H9 (cell line): ENCODE data around the gene FBXO21. TPM values are rescaled to one million over a fixed set of nuclear protein-coding genes. Genes with fewer than 3 reads are reported as not detected.

ENCODE experiments used
- DNase-seq: peaks from one replicate; pipeline ENCODE4 v3.0.0-alpha.2; 2017
- H2AFZ ChIP-seq: one replicate; pipeline ENCODE4 v1.6.1; 2013; ENCODE audit warnings: mild to moderate bottlenecking, low read length, control low read depth, moderate library complexity
- H2AK5ac ChIP-seq: 2 replicates; pipeline ENCODE4 v1.6.1; 2013; ENCODE audit warnings: low read length, control low read depth, mixed read lengths; ENCODE audit not compliant: insufficient read length
- H2BK120ac ChIP-seq: one replicate; pipeline ENCODE4 v1.6.1; 2013; ENCODE audit warnings: low read depth, mild to moderate bottlenecking, low read length, control low read depth, inconsistent platforms; ENCODE audit not compliant: poor library complexity, severe bottlenecking
- H2BK12ac ChIP-seq: 2 replicates; pipeline ENCODE4 v1.6.1; 2013; ENCODE audit warnings: low read length, control low read depth, mixed read lengths, low read depth; ENCODE audit not compliant: insufficient read length
- H2BK15ac ChIP-seq: 2 replicates; pipeline ENCODE4 v1.6.1; 2013; ENCODE audit warnings: low read depth, low read length, control low read depth
- H2BK20ac ChIP-seq: one replicate; pipeline ENCODE4 v1.6.1; 2013; ENCODE audit warnings: low read depth, mild to moderate bottlenecking, low read length, control low read depth, inconsistent platforms; ENCODE audit not compliant: poor library complexity, severe bottlenecking
- H2BK5ac ChIP-seq: 2 replicates; pipeline ENCODE4 v1.6.1; 2013; ENCODE audit warnings: low read length, control low read depth, mixed read lengths; ENCODE audit not compliant: insufficient read length
- H3K14ac ChIP-seq: 2 replicates; pipeline ENCODE4 v1.6.1; 2013; ENCODE audit warnings: low read length, control low read depth; ENCODE audit not compliant: insufficient read depth
- H3K18ac ChIP-seq: 2 replicates; pipeline ENCODE4 v1.6.1; 2013; ENCODE audit warnings: low read depth, mild to moderate bottlenecking, mixed read lengths, low read length, control low read depth; ENCODE audit not compliant: insufficient read length
- H3K23ac ChIP-seq: 2 replicates; pipeline ENCODE4 v1.6.1; 2013; ENCODE audit warnings: low read length, control low read depth, mixed read lengths, low read depth; ENCODE audit not compliant: insufficient read length
- H3K23me2 ChIP-seq: 2 replicates; pipeline ENCODE4 v1.6.1; 2013; ENCODE audit warnings: low read depth, mild to moderate bottlenecking, mixed read lengths, low read length, control low read depth; ENCODE audit not compliant: insufficient read length, poor library complexity, severe bottlenecking
- H3K27ac ChIP-seq: 2 replicates; pipeline ENCODE4 v1.5.1; 2013; ENCODE audit warnings: low read length, control low read depth, mixed read lengths, low read depth; ENCODE audit not compliant: insufficient read length
- H3K27me3 ChIP-seq: 2 replicates; pipeline ENCODE4 v1.6.1; 2013; ENCODE audit warnings: low read length, control low read depth, inconsistent platforms; ENCODE audit not compliant: insufficient read depth
- H3K4ac ChIP-seq: 2 replicates; pipeline ENCODE4 v1.6.1; 2013; ENCODE audit warnings: low read depth, mild to moderate bottlenecking, control low read depth, inconsistent platforms, low read length, moderate library complexity
- H3K4me1 ChIP-seq: 2 replicates; pipeline ENCODE4 v1.6.1; 2013; ENCODE audit warnings: low read length, control low read depth, inconsistent platforms; ENCODE audit not compliant: insufficient read depth
- H3K4me2 ChIP-seq: 2 replicates; pipeline ENCODE4 v1.6.1; 2013; ENCODE audit warnings: low read length, control low read depth, mixed read lengths; ENCODE audit not compliant: insufficient read length, insufficient read depth
- H3K56ac ChIP-seq: 2 replicates; pipeline ENCODE4 v1.6.1; 2013; ENCODE audit warnings: low read depth, mild to moderate bottlenecking, mixed read lengths, low read length, control low read depth; ENCODE audit not compliant: insufficient read length
- H3K79me1 ChIP-seq: 2 replicates; pipeline ENCODE4 v1.6.1; 2013; ENCODE audit warnings: low read depth, mild to moderate bottlenecking, moderate library complexity, low read length, control low read depth, inconsistent platforms; ENCODE audit not compliant: insufficient read depth, poor library complexity, severe bottlenecking
- H3K79me2 ChIP-seq: 2 replicates; pipeline ENCODE4 v1.6.1; 2013; ENCODE audit warnings: low read length, control low read depth, inconsistent platforms; ENCODE audit not compliant: insufficient read depth
- H3K9ac ChIP-seq: 2 replicates; pipeline ENCODE4 v1.6.1; 2013; ENCODE audit warnings: low read length, control low read depth, mixed read lengths; ENCODE audit not compliant: insufficient read length; ENCODE audit errors: extremely low read depth
- H3K9me3 ChIP-seq: one replicate; pipeline ENCODE4 v1.6.1; 2013; ENCODE audit warnings: low read depth, low read length, inconsistent platforms; ENCODE audit not compliant: control insufficient read depth
- H3T11ph ChIP-seq: one replicate; pipeline ENCODE4 v1.6.1; 2013; ENCODE audit warnings: mild to moderate bottlenecking, low read length, control low read depth, inconsistent platforms
- H4K20me1 ChIP-seq: one replicate; pipeline ENCODE4 v1.6.1; 2013; ENCODE audit not compliant: control insufficient read depth, insufficient read length, insufficient read depth
- H4K5ac ChIP-seq: 2 replicates; pipeline ENCODE4 v1.6.1; 2013; ENCODE audit warnings: low read depth, mild to moderate bottlenecking, mixed read lengths, low read length, control low read depth; ENCODE audit not compliant: insufficient read length
- H4K8ac ChIP-seq: replicated peaks from 2 replicates; pipeline ENCODE4 v1.6.1; 2013; ENCODE audit warnings: low read length, control low read depth, mixed read lengths, low read depth; ENCODE audit not compliant: insufficient read length
- H4K91ac ChIP-seq: 2 replicates; pipeline ENCODE4 v1.6.1; 2013; ENCODE audit warnings: low read depth, mild to moderate bottlenecking, moderate library complexity, mixed read lengths, low read length, control low read depth; ENCODE audit not compliant: insufficient read length
- H3K27ac Mint-ChIP-seq, 3 experiments: 2 replicates in 2 of 3; 3 replicates in 1 of 3; pipeline ENCODE4 v1.8.0; 2020 to 2021; ENCODE audit warnings: mixed read lengths in 3 of 3, mild to moderate bottlenecking in 1 of 3, moderate library complexity in 1 of 3
- H3K27me3 Mint-ChIP-seq: 2 replicates; pipeline ENCODE4 v1.8.0; 2021; ENCODE audit warnings: low read depth, mild to moderate bottlenecking, moderate library complexity, mixed read lengths
- H3K36me3 Mint-ChIP-seq, 3 experiments: 2 replicates in 2 of 3; 3 replicates in 1 of 3; pipeline ENCODE4 v1.8.0; 2020 to 2021; ENCODE audit warnings: low read depth in 3 of 3, mixed read lengths in 3 of 3; ENCODE audit not compliant: insufficient read depth in 1 of 3
- H3K4me1 Mint-ChIP-seq, 2 experiments: 2 replicates each; pipeline ENCODE4 v1.8.0; 2020; ENCODE audit warnings: mixed read lengths in 2 of 2
- H3K4me3 Mint-ChIP-seq, 2 experiments: 2 replicates in 1 of 2; 3 replicates in 1 of 2; pipeline ENCODE4 v1.8.0; 2020 to 2021; ENCODE audit warnings: mild to moderate bottlenecking in 2 of 2, mixed read lengths in 2 of 2, moderate library complexity in 1 of 2
- H3K9me3 Mint-ChIP-seq, 2 experiments: 2 replicates in 1 of 2; 3 replicates in 1 of 2; pipeline ENCODE4 v1.8.0; 2020; ENCODE audit warnings: mild to moderate bottlenecking in 2 of 2, mixed read lengths in 2 of 2, moderate library complexity in 1 of 2
- WGBS: extraction: QIAGEN DNeasy Blood & Tissue Kit; methylation state at CpG from one replicate; pipeline ENCODE4 v1.1.7; 2013; ENCODE audit warnings: missing lambda C conversion rate, low lambda C conversion rate, mixed read lengths; ENCODE audit not compliant: insufficient read length; ENCODE audit errors: extremely low coverage; 5-methylcytosine and 5-hydroxymethylcytosine counted together
- total RNA-seq: library from RNA; stranded (reverse); gene quantifications from 2 replicates; pipeline ENCODE4 v1.2.1, GENCODE V29; 2021
- TF ChIP-seq, protein P1 (sequence below): fragments of 200-600 bp; sonication (generic); conservative IDR thresholded peaks from 3 replicates; pipeline ENCODE4 v1.8.0; 2021; ENCODE audit warnings: antibody characterized with exemption, mild to moderate bottlenecking

The FBXO21 gene
- total RNA-seq, 1 experiment from 2014 or later: 58.6 TPM

DNA sequence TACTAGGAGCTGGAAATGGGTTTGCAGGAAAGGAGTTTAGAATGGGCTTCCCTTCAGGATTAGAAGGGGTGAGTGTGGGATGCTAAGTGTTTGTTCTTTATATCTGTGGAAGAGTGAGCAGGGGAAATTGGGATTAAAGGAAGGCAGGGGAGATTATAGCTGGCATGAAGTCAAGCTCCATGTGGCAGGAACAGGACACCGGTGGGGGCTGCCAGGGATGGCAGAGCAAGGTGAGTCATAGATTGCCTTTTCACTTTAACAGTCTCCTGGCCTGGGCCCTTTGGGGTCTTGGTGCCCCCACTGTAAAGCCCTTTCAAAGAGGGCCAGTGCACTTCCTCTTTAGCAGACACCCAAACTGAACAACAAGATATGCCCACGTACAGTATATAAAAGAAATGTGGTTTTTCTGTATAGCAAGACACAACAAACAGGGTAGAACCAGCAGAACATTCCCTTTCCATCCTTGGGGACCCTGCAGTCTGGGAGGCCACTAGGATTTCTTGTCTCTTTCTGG lies 23.1 kb upstream of the FBXO21 start:
- H3K27me3 ChIP-seq: no peaks in the 10 kb centered on the region
- Mint-ChIP-seq H3K27ac (no peak overlapping the region), H3K9me3 (no peaks in the 10 kb centered on the region), H3K27me3 (peaks cover 12% of the 10 kb centered on the region), H3K4me1 (peaks cover 7 to 12% of the 10 kb centered on the region in 2 experiments), H3K36me3 (no peaks in the 10 kb centered on the region), H3K4me3 (no peak overlapping the region)
- H2BK12ac ChIP-seq: no peak overlapping the region
- no peak overlapping the region for H2BK5ac ChIP-seq
- H3K9ac ChIP-seq: no peak overlapping the region
- H3T11ph ChIP-seq: no peak overlapping the region
- no peak overlapping the region for H2AFZ ChIP-seq
- no peak overlapping the region for H2AK5ac ChIP-seq
- H2BK120ac ChIP-seq: no peak overlapping the region
- no peak overlapping the region for H2BK20ac ChIP-seq
- TF ChIP-seq, protein P1, sequence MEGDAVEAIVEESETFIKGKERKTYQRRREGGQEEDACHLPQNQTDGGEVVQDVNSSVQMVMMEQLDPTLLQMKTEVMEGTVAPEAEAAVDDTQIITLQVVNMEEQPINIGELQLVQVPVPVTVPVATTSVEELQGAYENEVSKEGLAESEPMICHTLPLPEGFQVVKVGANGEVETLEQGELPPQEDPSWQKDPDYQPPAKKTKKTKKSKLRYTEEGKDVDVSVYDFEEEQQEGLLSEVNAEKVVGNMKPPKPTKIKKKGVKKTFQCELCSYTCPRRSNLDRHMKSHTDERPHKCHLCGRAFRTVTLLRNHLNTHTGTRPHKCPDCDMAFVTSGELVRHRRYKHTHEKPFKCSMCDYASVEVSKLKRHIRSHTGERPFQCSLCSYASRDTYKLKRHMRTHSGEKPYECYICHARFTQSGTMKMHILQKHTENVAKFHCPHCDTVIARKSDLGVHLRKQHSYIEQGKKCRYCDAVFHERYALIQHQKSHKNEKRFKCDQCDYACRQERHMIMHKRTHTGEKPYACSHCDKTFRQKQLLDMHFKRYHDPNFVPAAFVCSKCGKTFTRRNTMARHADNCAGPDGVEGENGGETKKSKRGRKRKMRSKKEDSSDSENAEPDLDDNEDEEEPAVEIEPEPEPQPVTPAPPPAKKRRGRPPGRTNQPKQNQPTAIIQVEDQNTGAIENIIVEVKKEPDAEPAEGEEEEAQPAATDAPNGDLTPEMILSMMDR: no peak
- H2BK15ac ChIP-seq: no peak overlapping the region
- H4K20me1 ChIP-seq: no peaks in the 10 kb centered on the region
- no peak overlapping the region for H4K5ac ChIP-seq
- DNase-seq: no peak
- no peak overlapping the region for H4K8ac ChIP-seq
- no peak overlapping the region for H4K91ac ChIP-seq
- H3K56ac ChIP-seq: no peak overlapping the region
- no peaks in the 10 kb centered on the region for H3K4me1 ChIP-seq
- H3K79me1 ChIP-seq: no peaks in the 10 kb centered on the region
- H3K9me3 ChIP-seq: no peaks in the 10 kb centered on the region
- WGBS: no CpG with 5 or more reads among the region's 2 CpGs
- no peaks in the 10 kb centered on the region for H3K79me2 ChIP-seq
- H3K14ac ChIP-seq: no peak overlapping the region
- no peak overlapping the region for H3K27ac ChIP-seq
- no peak overlapping the region for H3K4me2 ChIP-seq
- H3K18ac ChIP-seq: no peak overlapping the region
- H3K23ac ChIP-seq: no peak overlapping the region
- no peak overlapping the region for H3K4ac ChIP-seq
- no peaks in the 10 kb centered on the region for H3K23me2 ChIP-seq
